Activated CD8-positive, alpha-beta memory T cell treated with anti-CD3 and anti-CD28 coated beads for 24 hours (primary cell): ENCODE measurements around the gene SVOPL.

Source experiments
- DNase-seq: peaks from one replicate; pipeline ENCODE4 v3.0.0-alpha.2; 2020

SVOPL gene

DNA sequence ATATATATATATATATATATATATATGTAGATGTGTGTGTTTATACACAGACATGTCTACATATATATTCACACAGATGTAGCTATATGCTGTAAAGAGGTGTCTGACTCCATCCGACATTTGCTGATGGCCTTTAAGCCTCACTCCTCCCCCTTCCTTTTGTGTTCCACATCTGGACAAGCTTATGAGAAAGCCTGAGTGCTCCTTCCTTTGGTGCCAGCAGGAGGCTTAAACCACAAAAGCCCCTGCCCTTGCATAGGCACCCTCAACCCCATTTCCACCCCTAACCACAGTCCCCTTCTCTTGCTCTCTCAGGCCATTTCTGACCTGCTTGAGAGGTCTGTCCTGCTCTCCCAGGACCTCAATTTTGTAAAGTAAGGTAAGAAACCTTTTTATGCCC lies 98.7 kb downstream of the SVOPL start:
- DNase-seq: no peak

DNA sequence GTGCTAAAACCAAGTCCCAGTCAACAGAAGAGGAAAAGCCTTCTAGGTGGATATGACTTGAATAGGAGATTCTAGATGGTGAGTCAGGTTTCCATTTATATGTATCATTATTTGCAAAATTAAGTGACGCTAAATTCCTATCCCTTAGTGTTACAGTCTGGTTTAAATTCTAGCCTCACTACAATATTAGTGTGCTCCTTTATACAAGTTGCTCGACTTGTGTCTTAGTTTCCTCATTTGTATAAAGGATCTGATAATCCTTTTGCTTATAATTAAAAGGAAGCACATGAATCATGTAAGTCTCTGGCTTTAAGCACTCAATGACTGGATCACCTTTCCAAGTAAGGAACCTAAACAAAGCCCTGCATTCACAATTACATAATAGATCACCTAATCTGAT lies 105.7 kb downstream of the SVOPL start:
- no peak for DNase-seq

DNA sequence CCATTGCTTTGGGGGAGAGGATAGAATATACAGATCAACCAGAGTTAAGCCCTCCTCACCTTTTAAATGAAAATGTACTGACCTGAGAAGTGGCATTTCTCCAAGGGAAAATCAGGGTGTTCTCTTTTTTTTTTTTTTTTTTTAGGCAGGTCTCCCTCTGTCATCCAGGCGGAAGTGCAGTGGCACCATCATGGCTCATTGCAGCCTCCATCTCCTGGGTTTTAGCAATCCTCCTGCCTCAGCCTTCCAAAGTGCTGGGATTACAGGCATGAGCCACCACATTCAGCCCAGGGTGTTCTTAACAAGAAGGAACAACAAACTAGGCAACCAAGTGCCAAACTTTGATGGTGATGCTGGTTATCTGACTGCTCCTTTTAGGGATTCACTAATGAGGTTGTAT lies 111.0 kb downstream of the SVOPL start:
- DNase-seq: no peak

DNA sequence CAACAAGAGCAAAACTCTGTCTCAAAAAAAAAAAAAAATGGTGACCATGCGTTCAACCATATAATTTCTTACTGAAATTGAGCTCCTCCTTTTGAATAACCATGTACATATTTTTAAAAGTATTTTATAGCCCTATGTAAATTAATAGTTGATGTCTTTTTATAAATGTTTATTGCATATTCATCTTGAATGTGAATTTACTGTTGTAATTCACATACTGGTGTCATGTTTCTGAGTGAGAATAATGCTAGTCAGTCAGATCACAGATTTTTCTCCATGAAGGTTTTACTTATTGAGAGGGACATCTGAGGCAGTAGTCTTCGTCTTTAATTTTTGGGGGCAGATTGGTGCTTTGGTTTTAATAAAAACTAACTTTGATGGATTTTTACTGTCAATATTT lies 112.2 kb downstream of the SVOPL start:
- DNase-seq: no peak

DNA sequence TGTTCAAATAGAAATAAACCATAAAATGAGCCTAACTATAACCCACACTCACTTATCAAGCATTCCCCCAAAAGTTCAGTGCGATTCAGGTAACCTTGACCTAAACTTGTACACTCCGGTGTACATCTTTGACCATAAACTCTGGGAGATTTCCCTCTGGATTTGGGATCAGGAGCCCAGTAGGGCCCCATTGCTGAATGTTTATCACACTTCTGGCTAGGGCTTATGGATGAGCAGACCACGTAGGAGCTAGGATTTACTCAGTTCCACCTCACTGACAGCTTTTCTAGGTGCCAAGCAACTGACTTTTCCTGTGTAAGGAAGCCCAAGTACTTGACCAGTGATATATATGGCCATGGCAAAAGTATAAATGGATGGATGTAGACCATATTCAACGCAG lies 113.7 kb downstream of the SVOPL start:
- no peak for DNase-seq

DNA sequence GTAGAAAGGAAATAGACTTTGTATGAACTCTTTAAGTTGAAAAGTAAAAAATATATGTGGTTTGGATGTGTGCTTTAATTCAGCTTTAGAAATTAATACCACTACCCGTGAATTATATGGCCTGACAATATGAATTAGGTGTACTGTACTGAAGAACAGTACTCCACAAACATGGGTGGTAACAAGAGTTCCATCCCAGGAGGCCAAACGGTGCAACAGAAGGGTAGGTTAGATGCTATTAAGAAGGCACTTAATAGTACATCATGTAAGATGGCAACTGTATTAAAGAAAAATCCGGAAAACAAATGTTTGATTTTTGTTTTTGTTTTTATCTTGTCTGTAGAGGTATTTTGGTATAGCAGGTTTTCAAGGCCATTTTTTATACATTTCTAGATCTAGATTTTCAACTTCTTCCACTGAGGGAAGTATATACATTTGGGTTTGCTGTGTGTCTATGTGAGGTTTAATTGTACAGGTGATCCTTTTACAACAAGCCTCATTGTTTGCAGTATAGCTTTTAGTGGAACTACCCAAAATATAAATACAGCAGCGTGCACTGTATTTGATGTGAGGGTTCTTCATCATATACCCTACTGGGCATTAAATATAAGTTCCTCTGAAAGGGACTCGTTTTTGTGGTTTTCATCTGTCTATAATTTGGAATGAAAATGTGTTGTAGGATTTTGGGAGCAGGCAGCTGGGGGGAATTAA lies 115.7 kb downstream of the SVOPL start:
- no peak for DNase-seq

DNA sequence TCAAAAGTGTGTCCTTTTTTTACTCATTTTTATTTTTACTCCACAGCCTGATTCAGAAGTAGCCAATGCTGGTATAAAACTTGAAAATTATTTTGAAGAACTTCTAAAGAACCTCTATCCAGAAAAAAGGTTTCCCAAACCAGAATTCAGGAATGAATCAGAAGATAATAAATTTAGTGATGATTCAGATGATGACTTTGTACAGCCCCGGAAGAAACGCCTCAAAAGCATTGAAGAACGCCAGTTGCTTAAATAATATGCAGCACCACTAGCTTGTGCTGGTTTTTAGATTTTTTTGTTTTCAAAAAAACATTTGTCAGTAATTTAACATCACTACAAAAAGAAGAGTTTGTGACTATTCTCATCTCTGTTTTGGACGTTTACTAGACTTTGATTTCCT lies 116.5 kb downstream of the SVOPL start:
- no peak for DNase-seq

DNA sequence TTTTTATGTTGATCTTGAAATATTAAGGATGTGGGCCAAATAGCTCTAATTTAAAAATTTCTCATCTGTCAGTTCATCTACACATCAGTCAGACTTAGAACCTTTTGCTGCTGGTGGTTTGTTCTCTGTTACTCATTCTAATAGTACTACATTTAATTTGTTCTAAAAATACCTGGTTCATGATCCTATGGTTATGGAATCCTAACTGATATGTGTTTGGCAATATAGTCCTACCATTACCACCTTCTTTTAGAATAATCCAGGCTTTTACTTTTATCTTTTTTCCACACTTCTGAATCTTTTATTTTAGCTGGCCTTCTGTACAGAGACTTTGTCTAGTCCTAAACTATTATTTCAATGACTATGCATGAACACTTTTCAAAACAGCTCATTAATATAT lies 116.9 kb downstream of the SVOPL start:
- DNase-seq: no peak

DNA sequence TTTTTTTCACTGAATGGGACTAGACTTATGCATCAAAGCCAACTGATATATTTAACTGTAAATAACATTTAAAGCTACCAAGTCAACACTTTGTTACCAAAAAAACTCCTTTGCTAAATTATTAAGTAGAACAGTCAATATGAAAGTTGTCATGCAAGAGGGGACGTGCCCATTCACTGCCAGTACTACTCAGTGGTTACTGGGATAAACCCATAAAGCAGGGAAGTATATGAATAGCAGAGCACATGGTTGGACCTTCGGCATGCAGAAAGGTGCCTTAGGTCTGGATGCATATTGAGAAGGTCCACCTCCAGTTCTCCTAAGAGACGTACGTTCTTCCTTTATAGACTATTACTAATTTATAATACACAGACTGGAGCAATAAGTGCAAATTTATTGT lies 120.1 kb downstream of the SVOPL start:
- no peak for DNase-seq

DNA sequence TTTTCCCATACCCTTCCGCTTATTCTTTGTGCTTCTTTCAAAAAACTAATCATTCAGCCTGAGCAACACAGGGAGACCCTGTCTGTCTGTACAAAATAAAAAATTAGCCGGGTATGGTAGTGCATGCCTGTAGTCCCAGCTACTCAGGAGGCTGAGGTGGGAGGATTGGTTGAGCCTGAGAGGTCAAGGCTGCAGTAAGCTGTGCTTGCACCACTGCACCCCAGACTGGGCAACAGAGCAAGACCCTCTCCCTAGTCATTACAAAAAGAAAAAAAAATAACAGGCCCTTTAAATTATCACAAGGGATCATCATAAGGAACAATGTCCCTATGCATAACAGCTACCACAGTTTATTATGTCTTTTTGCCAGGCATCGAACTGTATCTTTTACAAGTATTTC lies 121.5 kb downstream of the SVOPL start:
- DNase-seq: no peak

DNA sequence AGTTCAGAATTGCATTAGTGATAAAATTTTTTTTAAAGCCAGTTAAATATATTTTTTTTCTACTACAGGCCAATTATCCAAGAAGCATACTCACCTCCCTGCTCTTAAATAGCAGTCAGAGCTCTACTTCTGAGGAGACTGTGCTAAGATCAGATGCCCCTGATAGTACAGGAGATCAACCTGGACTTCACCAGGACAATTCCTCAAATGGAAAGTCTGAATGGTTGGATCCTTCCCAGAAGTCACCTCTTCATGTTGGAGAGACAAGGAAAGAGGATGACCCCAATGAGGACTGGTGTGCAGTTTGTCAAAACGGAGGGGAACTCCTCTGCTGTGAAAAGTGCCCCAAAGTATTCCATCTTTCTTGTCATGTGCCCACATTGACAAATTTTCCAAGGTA lies 122.0 kb downstream of the SVOPL start:
- DNase-seq: no peak

DNA sequence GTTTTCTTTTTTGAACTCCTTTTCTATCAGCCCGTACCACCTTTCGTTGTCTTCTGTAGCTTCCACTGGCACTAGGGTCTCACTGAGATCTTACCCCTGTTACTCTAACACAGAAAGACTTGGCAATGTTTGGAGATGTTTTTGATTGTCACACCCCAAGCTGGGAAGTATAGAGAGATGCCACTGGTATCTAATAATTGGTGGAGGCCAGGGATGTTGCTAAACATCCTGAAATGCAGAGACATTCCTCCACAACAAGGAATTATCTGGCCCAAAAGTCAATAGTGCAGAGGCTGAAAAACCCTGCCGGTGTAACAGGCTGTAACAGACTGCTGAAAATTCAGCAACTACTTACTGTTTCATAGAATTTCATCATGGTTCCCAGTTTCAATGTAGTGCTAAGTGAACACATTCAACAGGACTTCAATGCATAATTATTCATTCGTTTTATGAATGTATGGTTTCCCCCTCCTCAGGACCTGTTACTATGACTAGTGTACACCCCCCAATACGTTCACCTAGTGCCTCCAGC lies 125.2 kb downstream of the SVOPL start:
- no peak for DNase-seq

DNA sequence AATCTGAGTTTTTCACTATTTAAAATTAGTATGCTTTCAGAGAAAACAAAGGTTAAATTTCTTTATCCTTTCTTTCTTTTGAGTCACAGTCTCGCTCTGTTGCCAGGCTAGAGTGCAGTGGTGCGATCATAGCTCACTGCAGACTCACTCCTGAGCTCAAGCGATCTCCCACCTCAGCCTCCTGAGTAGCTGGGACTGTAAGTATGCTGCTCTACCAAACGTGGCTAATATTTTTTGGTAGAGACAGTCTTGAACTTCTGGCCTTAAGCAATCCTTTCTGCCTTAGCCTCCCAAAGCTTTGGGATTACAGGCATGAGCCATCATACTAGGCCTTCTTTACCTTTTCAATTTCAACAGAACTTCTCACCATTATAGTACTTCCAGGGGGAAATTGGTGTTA lies 127.4 kb downstream of the SVOPL start:
- DNase-seq: no peak

DNA sequence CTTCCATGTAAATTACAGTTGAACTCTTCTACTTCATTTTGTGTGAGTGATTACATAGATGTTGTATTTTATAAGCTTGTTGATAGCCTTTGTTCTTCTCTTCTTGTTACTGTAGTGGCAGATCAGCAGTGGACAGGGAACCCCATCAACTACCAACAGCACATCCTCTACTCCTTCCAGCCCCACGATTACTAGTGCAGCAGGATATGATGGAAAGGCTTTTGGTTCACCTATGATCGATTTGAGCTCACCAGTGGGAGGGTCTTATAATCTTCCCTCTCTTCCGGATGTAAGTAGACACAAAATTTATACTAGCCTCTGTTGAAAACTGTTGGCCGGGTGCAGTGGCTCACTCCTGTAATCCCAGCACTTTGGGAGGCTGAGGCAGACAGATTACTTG lies 130.4 kb downstream of the SVOPL start:
- no peak for DNase-seq

DNA sequence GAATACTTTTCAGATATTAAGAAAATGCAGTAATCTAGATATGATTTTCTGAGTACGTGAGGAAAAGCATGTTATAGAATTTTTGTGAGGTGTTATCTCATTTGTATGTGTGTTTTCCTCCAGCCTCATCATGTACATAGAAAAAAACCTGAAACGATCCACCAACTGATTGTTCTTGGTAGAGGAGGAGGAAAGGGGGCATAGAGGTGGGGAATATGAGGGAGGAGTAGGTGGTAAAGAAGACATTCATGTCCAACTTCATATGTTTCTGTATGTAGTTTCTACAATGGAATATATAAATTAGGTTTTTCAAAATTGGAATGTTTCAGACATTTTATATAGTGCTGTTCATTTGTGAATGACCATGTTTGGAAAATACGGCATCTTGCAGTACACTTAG lies 131.7 kb downstream of the SVOPL start:
- DNase-seq: no peak

DNA sequence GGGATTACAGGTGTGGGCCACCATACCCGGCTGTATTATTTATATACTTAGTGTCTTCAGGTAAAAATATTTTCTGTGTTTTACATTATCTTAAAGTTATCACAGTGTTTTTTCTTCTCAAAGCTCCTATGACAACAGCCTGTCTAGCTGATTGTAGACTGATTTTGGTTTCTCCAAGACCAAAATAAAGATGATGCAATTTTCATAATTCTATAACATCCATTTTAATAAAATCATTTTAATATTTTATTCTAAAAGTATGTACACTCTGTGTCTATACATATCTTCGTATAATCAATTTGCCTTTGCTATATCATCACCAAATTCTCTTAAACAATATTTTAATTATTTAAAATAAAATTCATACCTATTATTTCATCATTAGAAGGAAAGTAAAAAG lies 132.5 kb downstream of the SVOPL start:
- DNase-seq: no peak

DNA sequence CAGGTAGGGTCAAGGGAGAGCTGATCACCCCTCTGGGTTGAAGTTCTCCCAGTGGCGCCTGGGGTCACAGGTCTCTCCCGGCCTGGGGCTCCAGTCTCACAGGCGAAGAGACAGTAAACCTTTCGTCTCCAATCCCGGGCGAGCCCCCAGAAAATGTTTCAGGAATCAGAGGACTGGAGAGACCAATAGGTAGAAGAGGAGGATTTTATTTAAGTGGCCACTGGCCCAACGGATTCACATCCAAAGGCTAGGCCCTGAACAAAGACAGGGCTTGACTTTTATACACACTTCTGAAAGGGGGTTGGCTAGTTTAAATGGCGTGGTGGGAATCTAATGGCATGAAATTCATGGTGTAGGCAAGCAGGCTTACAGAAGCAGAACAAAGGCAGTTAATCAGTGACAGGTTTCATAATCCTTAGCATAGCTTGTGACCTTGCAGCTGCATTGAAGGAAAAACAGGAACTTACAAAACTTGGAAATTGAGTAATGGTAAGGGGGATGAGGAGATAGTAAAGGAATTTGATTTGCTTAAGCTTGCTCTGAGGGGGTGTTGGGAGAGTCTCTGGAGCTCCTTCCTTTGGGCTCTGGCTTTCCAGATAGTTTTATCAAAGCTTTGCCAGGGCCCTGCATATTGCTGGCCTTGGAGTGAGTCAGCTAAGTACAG lies 135.6 kb downstream of the SVOPL start:
- DNase-seq: no peak

DNA sequence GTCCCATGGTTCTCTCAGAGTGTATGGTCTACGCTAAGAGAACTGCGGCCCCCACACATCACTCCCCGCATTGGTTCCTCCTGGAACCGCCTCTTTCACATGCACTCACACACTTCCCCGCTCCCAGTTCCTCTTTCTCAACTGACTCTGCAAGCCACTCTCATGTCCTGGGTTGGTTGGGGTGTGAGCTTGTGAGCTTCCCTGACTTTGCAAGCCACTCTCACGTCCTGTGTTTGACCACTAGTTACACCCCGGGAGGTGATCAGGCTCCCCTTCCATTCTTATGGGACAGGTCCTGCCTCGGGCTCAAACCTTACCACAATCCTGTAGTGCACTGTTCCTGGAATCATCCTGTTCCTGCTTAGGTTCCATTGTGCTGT lies 136.1 kb downstream of the SVOPL start:
- no peak for DNase-seq

DNA sequence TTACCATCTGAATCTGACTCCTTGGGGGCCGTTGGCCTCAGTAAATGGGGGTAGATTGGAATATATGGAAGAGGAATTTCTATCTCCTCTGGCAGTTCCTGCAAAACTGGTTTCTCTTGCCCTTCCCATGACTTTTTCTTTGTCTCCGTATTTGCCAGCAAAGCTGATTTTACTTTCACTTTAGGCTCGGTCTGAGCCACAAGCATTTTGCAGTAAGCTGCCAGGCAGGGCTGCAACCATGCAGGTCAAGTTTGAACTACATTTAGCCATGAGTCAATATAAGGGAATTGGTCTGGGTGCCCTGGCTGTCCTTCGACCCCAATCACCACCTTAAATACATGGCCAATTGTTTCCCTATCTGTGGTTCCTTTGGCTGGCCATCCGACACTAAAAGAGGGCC lies 136.8 kb downstream of the SVOPL start:
- no peak for DNase-seq

DNA sequence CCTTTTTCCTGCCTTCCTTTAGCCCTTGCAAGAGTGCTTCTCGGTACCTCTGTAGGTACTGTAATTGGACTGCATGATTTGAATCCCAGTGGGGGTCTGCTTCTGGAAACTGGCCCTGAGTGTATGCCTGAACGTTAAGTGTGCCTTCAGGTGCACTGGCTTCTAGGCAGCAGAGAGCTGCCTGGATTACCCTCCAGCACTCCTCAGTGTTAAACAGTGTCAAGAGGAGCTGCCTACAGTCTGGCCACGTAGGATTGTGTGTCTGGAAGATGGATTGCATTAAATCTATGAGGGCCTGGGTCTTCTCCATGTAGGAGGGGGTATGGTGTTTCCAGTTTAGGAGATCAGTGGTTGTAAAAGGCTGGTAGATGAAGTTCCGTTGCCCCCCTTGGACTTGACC lies 137.4 kb downstream of the SVOPL start:
- no peak for DNase-seq

DNA sequence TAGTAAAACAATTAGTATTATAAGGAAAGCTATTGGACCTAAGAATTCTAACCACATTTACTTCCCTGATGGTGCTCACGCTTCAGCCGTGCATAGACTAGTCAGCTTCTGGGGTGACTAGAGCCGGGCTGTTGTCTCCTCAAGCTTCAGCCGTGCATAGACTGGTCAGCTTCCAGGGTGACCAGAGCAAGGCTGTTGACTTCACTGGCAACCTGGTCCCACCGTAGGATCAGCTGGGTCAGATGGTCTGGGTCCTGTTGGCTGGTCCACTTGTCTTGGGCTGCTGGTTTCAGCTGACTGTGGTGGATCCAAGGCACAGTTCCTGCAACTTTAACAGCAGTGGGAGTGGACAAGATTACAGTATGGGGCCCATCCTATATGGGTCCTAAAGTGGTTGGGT lies 141.7 kb downstream of the SVOPL start:
- no peak for DNase-seq

DNA sequence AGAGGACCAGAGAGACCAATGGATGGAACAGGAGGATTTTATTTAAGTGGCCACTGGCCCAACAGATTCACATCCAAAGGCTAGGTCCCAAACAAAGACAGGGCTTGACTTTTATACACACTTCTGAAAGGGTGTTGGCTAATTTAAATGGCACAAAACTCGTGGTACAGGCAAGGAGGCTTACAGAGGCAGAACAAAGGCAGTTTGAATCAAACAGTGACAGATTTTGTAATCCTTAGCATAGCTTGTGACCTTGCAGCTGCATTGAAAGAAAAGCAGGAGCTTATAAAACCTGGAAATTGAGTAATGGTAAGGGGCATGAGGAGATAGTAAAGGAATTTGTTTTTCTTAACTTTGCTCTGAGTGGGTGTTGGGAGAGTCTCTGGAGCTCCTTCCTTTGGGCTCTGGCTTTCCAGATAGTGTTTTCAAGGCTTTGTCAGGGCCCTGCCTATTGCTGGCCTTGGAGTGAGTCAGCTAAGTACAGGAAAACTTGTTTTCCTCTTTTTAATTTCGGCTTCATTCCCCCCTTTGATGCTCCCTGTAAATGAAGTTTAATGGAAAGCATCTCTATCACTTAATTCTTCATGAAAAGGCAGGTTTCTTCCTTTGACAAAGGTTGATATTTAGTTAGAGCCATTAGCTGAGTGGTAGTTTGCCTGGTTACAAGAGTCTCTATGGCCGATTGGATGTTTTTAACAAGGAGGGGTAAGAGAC lies 144.2 kb downstream of the SVOPL start:
- no peak for DNase-seq

DNA sequence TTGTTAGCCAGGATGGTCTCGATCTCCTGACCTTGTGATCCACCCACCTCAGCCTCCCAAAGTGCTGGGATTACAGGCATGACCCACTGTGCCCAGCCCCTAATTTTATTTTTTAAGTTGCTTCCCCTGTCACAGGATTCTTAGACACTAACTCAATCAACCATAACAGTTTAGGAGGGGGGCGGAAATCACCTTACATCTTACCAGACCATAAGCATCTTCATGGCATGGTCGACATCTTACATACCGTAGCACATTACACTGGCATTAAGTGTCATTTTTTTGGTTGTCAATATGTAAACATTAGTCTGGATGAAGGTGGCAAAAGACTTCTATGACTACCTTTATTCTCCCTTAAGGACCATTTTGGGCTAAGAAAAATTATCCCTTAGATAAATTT lies 145.5 kb downstream of the SVOPL start:
- no peak for DNase-seq

DNA sequence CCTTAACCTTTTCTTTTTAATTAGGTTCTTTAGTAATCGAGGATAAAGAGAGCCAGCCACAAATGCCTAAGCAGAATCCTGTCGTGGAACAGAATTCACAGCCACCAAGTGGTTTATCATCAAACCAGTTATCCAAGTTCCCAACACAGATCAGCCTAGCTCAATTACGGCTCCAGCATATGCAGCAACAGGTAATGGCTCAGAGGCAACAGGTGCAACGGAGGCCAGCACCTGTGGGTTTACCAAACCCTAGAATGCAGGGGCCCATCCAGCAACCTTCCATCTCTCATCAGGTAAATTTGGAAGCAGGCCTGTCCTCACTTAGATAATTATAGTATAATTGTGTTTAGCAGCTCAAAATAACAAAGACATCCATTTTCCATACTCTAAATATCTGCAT lies 146.5 kb downstream of the SVOPL start:
- DNase-seq: no peak
